ENCODE data around the gene PTPRR. TPM values are rescaled to one million over a fixed set of nuclear protein-coding genes. Genes with fewer than 3 reads are reported as not detected.

PTPRR gene
- total RNA-seq, 1 donor from 2014 or later = 0.31 TPM

- intact Hi-C loops (cut with DNase I) = no loop called here
- DNase-seq (ENCODE audit: low spot score) (no peak), ATAC-seq (no peak)
Observed at GRCh38 chr12:70919597-70920035, 922 bp downstream of the PTPRR start.

GRCh38 chr12:70919176-70919575 lies 1.4 kb downstream of the PTPRR start:
- no peak for ATAC-seq
- intact Hi-C loops (cut with DNase I) = no loop called here
- DNase-seq (ENCODE audit: low spot score) = no peak

GRCh38 chr12:70918321-70918720 lies 2.2 kb downstream of the PTPRR start:
- no peak for ATAC-seq
- intact Hi-C loops (cut with DNase I) = no loop called here

GRCh38 chr12:70910666-70911065 lies 9.9 kb downstream of the PTPRR start:
- intact Hi-C loops (cut with DNase I) = no loop called here
- DNase-seq (ENCODE audit: low spot score) (no peak), ATAC-seq (no peak)

More at GRCh38 chr12:70918321-70918720, 2.2 kb downstream of the PTPRR start:
- DNase-seq (ENCODE audit: low spot score) = no peak

GRCh38 chr12:70908978-70909377 lies 11.6 kb downstream of the PTPRR start:
- intact Hi-C loops (cut with DNase I) = no loop called here
- no peak for ATAC-seq

GRCh38 chr12:70907412-70907811 lies 13.1 kb downstream of the PTPRR start:
- no peak for DNase-seq (ENCODE audit: low spot score)
- intact Hi-C loops (cut with DNase I) = no loop called here
- no peak for ATAC-seq

More at GRCh38 chr12:70908978-70909377, 11.6 kb downstream of the PTPRR start:
- DNase-seq (ENCODE audit: low spot score) = no peak

GRCh38 chr12:70895956-70896355 lies 24.6 kb downstream of the PTPRR start:
- intact Hi-C loops (cut with DNase I) = no loop called here
- no peak for DNase-seq (ENCODE audit: low spot score)
- ATAC-seq = no peak

- ATAC-seq = no peak
- no peak for DNase-seq (ENCODE audit: low spot score)
- intact Hi-C loops (cut with DNase I) = no loop called here
Observed at GRCh38 chr12:70892593-70892992, 27.9 kb downstream of the PTPRR start.

- intact Hi-C loops (cut with DNase I) = no loop called here
- DNase-seq (ENCODE audit: low spot score) = no peak
- no peak for ATAC-seq
Observed at GRCh38 chr12:70890895-70891832, 29.4 kb downstream of the PTPRR start.

- no peak for ATAC-seq
- no peak for DNase-seq (ENCODE audit: low spot score)
- intact Hi-C loops (cut with DNase I) = no loop called here
Observed at GRCh38 chr12:70885956-70886355, 34.6 kb downstream of the PTPRR start.

- ATAC-seq = no peak
Observed at GRCh38 chr12:70883855-70884254, 36.7 kb downstream of the PTPRR start.

GRCh38 chr12:70880744-70881143 lies 39.8 kb downstream of the PTPRR start:
- intact Hi-C loops (cut with DNase I) = no loop called here
- ATAC-seq (no peak), DNase-seq (ENCODE audit: low spot score) (no peak)

More at GRCh38 chr12:70883855-70884254, 36.7 kb downstream of the PTPRR start:
- DNase-seq (ENCODE audit: low spot score) = no peak
- intact Hi-C loops (cut with DNase I) = no loop called here

GRCh38 chr12:70876952-70877351 lies 43.6 kb downstream of the PTPRR start:
- no peak for ATAC-seq
- intact Hi-C loops (cut with DNase I) = no loop called here
- no peak for DNase-seq (ENCODE audit: low spot score)

- intact Hi-C loops (cut with DNase I) = no loop called here
- DNase-seq (ENCODE audit: low spot score) (no peak), ATAC-seq (no peak)
Observed at GRCh38 chr12:70875628-70876027, 44.9 kb downstream of the PTPRR start.

GRCh38 chr12:70854881-70855568 lies 65.5 kb downstream of the PTPRR start:
- DNase-seq (ENCODE audit: low spot score) (no peak), ATAC-seq (no peak)
- intact Hi-C loops (cut with DNase I) = no loop called here

- DNase-seq (ENCODE audit: low spot score) (no peak), ATAC-seq (peak; percentile 53)
- intact Hi-C loops (cut with DNase I) = no loop called here
Observed at GRCh38 chr12:70854138-70854537, 66.4 kb downstream of the PTPRR start.

- ATAC-seq (peak; percentile 89), DNase-seq (ENCODE audit: low spot score) (no peak)
- intact Hi-C loops (cut with DNase I) = no loop called here
Observed at GRCh38 chr12:70853326-70853725, 67.2 kb downstream of the PTPRR start.

- DNase-seq (ENCODE audit: low spot score) (no peak), ATAC-seq (no peak)
- intact Hi-C loops (cut with DNase I) = no loop called here
Observed at GRCh38 chr12:70852416-70853150, 68.0 kb downstream of the PTPRR start.

- DNase-seq (ENCODE audit: low spot score) (no peak), ATAC-seq (no peak)
- intact Hi-C loops (cut with DNase I) = no loop called here
Observed at GRCh38 chr12:70849265-70849960, 71.1 kb downstream of the PTPRR start.
